ENCODE measurements around the gene OR7G1. TPM values are rescaled to one million over a fixed set of nuclear protein-coding genes. Genes with fewer than 3 reads are reported as not detected.

Gene OR7G1
- not detected for total RNA-seq

- DNase-seq (ENCODE audit: low spot score) (no peak), ATAC-seq (ENCODE audit: low FRiP score) (no peak)
- no peak for TF ChIP-seq CTCF (IDR thresholded peaks at IDR 0.05)
Observed at GRCh38 chr19:9115307-9115813, at the start of gene OR7G1. Gene OR7G1 (minus strand): TSS chr19:9115763. CDS start chr19:9115763, 0 bp downstream.

- TF ChIP-seq CTCF (IDR thresholded peaks at IDR 0.05): no peak
- DNase-seq (ENCODE audit: low spot score) (no peak), ATAC-seq (ENCODE audit: low FRiP score) (no peak)
Observed at GRCh38 chr19:9165261-9165660, 49.7 kb upstream of the OR7G1 start.

GRCh38 chr19:9161427-9161826 lies 45.9 kb upstream of the OR7G1 start:
- no peak for TF ChIP-seq CTCF (IDR thresholded peaks at IDR 0.05)
- ATAC-seq (ENCODE audit: low FRiP score) (no peak), DNase-seq (ENCODE audit: low spot score) (no peak)

- TF ChIP-seq CTCF (IDR thresholded peaks at IDR 0.05): no peak
- ATAC-seq (ENCODE audit: low FRiP score): no peak
- no peak for DNase-seq (ENCODE audit: low spot score)
Observed at GRCh38 chr19:9159891-9160290, 44.3 kb upstream of the OR7G1 start.

GRCh38 chr19:9156304-9156703 lies 40.7 kb upstream of the OR7G1 start:
- TF ChIP-seq CTCF (IDR thresholded peaks at IDR 0.05): no peak
- ATAC-seq (ENCODE audit: low FRiP score) (no peak), DNase-seq (ENCODE audit: low spot score) (no peak)

- DNase-seq (ENCODE audit: low spot score) (no peak), ATAC-seq (ENCODE audit: low FRiP score) (no peak)
- TF ChIP-seq CTCF (IDR thresholded peaks at IDR 0.05): no peak
Observed at GRCh38 chr19:9155591-9155990, 40.0 kb upstream of the OR7G1 start.

- ATAC-seq (ENCODE audit: low FRiP score): no peak
- DNase-seq (ENCODE audit: low spot score): no peak
- no peak for TF ChIP-seq CTCF (IDR thresholded peaks at IDR 0.05)
Observed at GRCh38 chr19:9151367-9151766, 35.8 kb upstream of the OR7G1 start.

Data from omental fat pad (tissue), 4 donors.